Stimulated activated CD4-positive, alpha-beta T cell treated with anti-CD3 and anti-CD28 coated beads, Interleukin-4, amount 100 ng/mL, for 24 hours (primary cell): Measurements from ENCODE around the gene PASK.
"Not testable (repeated sequence)": the region's sequence is repeated elsewhere in the genome, so short reads cannot be mapped to it uniquely, and the experiment has no call there.

Experiments used
- DNase-seq: peaks from one replicate; pipeline ENCODE4 v3.0.0-alpha.2; 2020

PASK gene

GRCh38 chr2:241099246-241099645 lies 50.0 kb downstream of the PASK start:
- DNase-seq: no peak

- no peak for DNase-seq
Observed at GRCh38 chr2:241096979-241097378, 52.3 kb downstream of the PASK start.

- DNase-seq: peak; percentile 37
Observed at GRCh38 chr2:241095594-241096290, 53.5 kb downstream of the PASK start.

- no peak for DNase-seq
Observed at GRCh38 chr2:241094924-241095420, 54.3 kb downstream of the PASK start.

GRCh38 chr2:241094172-241094571 lies 55.1 kb downstream of the PASK start:
- no peak for DNase-seq

- DNase-seq: not testable (repeated sequence)
Observed at GRCh38 chr2:241093133-241093781, 56.0 kb downstream of the PASK start.

- DNase-seq: no peak
Observed at GRCh38 chr2:241092677-241093076, 56.6 kb downstream of the PASK start.

GRCh38 chr2:241091734-241092445 lies 57.4 kb downstream of the PASK start:
- DNase-seq: no peak

GRCh38 chr2:241091201-241091600 lies 58.1 kb downstream of the PASK start:
- no peak for DNase-seq

GRCh38 chr2:241088791-241089732 lies 60.2 kb downstream of the PASK start:
- DNase-seq: no peak

- DNase-seq: no peak
Observed at GRCh38 chr2:241088376-241088775, 60.9 kb downstream of the PASK start.

- DNase-seq: no peak
Observed at GRCh38 chr2:241087420-241088268, 61.6 kb downstream of the PASK start.

GRCh38 chr2:241084856-241085444 lies 64.3 kb downstream of the PASK start:
- no peak for DNase-seq

- no peak for DNase-seq
Observed at GRCh38 chr2:241083091-241083415, 66.2 kb downstream of the PASK start.

- DNase-seq: no peak
Observed at GRCh38 chr2:241082341-241083090, 66.8 kb downstream of the PASK start.

GRCh38 chr2:241081643-241082340 lies 67.5 kb downstream of the PASK start:
- no peak for DNase-seq

- no peak for DNase-seq
Observed at GRCh38 chr2:241081190-241081642, 68.1 kb downstream of the PASK start.

- DNase-seq: no peak
Observed at GRCh38 chr2:241080405-241081189, 68.7 kb downstream of the PASK start.

- DNase-seq: no peak
Observed at GRCh38 chr2:241074901-241075540, 74.3 kb downstream of the PASK start.
